HG02623 (cell line): ENCODE results near the gene ZNF462.

Source experiments
- ATAC-seq: cut with Tn5 transposase; IDR thresholded peaks from one replicate; pipeline ENCODE4 v1.9.1; 2021; ENCODE audit warnings: moderate library complexity; ENCODE audit not compliant: unreplicated experiment

The ZNF462 gene

DNA sequence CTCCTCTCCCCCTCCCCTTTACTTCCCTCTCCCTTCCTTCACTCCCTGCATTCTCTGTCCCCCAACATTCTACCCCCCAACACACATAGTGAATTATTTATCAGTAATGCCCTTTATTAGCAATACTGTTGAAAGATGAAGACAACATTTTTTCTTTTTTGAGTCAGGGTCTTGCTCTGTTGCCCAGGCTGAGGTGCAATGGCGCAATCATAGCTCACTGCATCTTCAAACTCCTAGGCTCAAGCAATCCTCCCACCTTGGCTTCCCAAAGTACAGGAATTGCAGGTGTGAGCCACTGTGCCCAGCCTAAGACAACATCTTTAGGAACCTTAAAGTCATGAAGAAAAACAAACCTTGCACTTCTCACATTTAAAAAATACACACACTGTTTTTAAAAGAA is 130.6 kb downstream of the ZNF462 start:
- no peak for ATAC-seq

DNA sequence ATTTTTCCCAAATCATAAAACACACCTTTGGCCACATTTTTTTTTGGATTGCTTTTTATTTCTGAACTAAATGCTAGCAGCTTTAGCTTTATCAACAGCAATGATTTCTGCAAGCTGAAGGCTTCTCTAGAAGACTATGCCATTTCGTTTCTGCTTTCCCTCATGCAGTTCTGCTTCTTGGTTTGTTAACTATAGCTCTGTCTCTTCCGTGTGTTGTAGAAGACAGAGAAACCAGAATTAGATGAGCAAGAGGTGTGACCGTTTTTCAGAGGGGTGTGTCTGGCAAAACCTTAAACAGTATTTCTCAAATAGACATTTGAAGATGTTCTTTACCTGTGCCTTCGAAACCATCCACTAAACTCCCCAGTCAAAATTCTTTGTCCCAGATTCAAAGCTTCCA is 131.5 kb downstream of the ZNF462 start:
- no peak for ATAC-seq

DNA sequence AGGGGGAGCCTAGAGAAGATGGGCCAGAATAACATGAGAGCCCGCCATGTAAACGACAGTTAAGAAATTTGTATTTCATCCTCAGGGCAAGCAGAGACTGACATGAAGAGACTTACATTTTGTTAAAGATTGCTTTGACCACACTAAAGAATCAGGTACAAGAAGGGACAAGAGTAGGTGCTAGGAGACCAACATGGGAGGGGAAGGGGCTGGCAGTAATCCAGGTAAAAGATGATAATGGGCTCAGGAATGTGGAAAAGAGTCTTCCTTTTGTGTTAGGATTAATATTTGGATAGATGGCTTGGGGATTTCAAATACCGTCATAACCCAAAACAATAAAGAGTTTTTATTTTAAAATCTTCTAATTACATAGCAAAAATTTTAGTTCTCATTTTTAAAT is 137.3 kb downstream of the ZNF462 start:
- no peak for ATAC-seq

DNA sequence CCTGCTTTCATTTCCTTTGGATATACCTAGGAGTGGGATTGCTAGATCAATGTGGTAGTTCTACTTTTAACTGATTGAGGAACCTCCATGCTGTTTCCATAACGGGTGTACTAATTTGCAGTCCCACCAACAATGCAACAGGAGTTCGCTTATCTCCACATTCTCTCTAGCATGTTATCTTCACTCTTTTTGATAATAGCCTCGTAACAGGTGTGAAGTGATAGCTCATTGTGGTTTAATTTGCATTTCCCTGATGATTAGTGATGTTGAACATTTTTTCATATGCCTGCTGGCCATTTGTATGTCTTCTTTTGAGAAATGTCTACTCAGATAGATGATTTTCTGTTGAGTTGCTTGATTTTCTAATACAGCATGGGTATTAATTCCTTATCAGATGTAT is 142.2 kb downstream of the ZNF462 start:
- ATAC-seq = no peak

DNA sequence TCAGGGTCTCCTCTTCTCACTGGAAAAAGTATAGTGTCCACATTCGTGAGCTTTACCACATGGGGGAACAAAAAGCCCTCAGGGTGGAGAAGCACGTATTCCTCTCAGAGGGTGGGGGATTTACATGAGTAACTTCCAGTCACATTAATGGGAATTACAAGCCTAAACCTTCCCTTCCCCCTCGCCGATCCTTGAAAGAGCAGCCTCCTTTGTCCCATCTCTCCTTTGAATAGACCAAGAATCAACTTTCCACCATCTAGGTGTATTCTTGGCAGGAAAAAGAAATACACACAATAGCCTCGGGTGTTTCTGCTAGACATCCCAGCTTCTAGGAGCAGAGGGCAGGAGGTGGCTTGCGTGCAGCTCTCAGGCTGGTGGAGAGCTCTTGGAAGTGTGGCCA is 144.4 kb downstream of the ZNF462 start:
- no peak for ATAC-seq

DNA sequence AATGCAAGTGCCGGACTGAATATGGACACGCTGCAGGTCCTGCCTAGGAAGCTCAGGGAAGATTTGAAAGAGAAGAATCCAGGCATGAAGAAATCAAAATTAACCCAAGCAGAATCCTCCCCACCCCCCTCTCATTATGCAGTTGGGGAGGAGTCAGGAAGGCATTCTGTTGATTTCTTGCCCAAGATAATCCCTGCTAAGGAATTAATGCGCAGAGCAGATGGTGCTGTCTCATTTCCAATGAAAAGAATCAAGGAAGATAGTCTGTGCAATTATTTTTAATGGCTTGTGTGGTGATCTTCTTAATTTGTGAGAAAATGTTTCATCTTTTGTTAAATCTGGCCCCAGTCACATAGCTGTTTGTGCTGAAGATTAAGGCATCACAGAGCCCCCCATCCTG is 145.0 kb downstream of the ZNF462 start:
- ATAC-seq = no peak

DNA sequence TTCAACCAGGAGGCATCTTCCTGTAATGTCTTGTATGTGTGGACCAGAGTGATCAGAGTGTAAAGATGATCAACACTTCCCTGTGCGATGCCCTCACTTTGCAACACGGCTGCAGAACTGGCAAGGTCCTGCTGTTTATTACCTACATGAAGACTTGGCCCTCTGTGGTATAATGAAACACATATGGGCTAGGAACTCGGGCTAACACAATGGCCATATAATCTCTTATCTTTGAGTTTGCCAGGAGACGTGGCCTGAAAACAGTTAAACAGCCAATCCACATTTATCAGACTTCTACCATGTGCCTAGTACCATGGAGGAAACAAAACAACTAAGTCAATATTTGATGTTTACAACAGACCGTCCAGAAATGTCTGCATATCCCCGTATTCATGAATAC is 145.5 kb downstream of the ZNF462 start:
- ATAC-seq = no peak

DNA sequence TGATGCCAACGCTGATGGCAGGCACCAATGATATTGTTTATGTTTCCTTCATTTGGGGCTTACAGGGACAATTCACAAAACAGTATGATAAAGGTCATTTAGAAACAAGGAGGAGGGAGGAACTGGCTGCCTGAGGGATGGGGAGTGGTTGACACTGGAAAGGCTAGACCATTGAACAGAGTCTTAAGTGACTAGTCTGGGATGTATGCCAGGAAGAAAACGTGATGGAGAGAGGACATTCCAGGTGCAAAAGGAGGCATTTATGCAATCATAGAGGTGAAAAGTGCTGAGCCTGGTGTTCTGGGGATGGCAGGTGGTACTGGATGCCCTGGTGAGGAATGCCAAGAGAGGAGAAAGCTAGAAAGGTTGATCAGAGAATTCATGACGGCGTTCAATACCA is 153.4 kb downstream of the ZNF462 start:
- no peak for ATAC-seq

DNA sequence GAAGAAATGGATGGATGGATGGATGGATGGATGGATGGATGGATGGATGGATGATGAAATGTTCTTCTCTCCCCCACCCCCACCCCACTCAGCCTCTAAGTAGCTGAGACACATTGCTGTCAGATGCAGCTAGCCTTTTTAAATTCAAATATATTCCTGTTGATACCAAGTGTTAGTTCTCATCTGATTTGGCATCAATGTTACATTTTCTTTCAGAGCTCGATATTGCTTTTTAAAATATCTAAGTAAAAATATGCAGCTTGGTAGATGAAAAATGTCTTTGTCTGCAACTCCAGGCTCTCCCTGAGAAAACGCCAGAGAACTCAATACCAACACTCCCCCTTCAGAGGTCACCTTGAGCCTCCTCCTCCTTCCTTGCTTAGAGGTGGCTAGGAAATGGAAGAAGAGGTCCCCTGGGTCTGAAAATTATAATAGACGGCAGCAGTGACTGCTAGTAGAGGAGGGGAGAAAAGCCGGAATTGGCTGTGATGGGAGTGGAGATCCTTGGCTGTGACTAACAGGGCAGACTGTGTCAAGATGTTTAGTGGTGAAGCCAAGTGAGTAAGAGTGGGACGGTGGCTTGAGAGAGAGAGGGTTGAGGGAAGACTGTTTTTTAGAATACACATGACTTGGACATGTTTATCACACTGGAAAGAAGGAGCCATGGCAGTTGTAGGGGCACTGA is 156.0 kb downstream of the ZNF462 start:
- no peak for ATAC-seq

DNA sequence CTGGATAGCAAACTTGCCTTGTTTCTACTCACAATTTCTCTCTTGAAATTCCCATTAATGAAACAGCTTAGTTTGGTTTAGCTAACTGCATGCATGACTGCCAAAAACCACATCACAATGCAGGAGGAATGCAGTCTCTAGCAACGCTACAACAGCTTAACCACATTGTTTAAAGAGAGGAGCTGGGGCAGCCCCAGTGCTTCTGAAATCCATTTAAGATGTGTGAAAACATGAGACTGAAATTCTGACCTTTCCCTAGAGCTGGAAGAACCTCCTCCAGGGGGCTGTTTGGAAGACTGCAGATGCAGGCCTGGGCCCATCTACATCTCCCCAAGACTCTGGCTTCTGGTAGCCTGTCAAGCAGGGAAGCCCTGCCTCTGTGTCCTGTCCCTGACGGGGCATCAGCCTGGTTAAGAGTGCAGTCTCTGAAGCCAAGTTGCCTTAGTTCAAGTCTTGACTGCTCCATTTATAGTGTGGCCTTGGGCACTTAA is 157.1 kb downstream of the ZNF462 start:
- ATAC-seq = no peak

DNA sequence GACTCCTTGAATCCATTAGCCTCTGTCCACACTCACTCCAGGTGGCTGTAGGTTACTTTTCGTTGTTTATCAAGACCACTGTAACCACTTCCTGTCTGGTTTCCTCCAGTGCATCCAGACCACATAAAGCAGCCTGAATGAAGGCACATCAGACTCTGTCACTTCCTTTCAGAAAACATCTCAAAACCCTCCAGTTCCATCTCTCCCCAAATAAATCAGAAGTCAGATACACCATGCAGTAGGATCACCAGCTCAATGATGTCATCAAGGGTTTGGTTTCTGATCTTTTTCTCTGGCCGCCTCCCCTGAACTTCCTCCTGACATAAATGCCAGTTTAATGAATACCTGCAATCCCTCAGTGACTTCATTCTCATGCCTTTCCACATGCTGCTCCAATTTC is 161.2 kb downstream of the ZNF462 start:
- peak; percentile 71 for ATAC-seq

DNA sequence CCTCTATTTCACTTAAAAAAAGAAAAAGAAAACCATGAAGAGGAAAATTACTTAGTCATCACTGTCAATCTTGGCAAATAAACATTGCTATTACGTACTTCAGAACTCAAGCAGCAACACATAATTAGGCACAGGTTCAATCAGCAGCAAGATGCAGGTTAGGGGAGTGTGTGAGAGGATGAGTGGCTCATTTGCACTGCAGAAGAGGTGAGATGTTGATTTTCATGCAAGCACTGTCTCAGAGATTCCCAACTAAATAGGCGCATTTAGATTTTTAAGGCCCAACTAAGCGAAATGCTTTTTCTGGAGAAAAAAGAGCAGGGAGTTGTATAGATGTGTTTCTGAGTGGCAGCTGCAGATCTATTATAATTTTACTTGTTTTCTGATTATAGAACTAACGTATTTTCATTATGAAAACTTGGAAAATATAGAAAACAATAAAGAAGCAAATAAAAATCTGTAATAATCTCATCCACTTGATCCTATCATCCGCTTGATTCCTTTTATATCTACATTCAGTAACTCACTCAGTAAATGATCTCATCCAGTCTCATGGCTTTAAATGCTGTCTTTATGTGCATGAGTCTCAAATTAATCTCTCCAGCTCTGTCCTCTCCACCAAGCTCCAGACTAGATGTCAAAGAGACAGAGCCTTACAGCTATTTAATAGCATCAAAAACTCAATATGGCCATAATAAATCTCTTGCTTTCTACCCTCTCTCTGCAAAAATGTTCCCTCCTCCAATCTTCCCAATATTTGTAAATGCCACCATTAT is 162.5 kb downstream of the ZNF462 start:
- no peak for ATAC-seq

DNA sequence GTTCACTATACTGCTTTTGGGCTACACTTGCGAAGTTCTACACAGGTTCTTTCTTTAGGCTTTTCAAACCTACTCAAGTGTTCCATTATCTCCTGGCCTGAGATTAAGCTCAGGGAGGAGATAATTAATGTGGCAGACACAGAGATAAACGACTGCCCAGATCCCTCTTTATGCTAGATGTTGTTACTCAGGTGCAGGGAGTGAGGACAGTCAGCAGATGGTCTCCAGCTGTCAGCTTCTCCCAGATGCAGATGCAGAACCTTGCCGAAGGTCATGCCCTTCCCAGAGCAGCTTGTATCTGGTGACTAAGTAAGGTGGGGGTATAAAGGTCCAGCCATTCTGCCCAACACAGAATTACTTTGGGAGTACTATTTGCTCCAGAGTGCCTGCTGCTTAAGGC is 166.2 kb downstream of the ZNF462 start:
- ATAC-seq = no peak

DNA sequence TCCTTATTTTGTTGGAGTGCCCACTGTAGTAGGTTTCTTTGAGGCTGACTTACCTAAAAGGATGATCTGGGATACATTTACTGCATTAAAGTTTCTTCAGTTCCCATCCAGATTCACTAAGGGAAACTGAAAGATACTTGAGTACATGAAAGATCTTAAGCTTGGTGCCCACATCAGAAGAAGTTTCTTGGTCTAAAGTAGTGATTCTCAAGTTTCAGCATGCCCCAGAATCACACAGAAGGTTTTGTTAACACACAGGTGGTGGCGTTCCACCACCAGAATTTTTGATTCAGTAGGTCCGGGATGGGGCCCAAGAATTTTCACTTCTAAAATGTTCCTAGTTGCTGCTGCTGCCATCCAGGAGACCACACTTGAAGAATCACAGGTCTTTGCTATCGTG is 171.0 kb downstream of the ZNF462 start:
- ATAC-seq = no peak

DNA sequence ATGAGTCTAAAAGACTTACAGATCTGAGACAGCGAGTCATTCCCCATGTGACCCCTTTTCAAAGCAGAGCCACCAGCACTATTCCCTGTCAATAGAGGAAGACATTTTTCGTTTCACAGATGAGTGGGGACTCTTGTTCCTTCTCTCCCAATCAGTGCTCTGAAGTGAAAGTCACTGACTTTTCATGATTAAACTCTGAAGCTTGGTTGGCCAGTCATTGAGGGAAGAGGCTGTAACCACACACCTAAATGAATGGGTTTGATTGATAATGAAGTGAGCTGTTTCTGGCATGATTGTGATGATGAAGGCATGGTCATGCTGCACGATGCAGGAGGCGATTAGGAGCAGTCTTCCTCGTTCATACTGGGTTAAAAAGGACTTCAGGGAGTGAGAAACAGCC is 171.9 kb downstream of the ZNF462 start:
- ATAC-seq = no peak

DNA sequence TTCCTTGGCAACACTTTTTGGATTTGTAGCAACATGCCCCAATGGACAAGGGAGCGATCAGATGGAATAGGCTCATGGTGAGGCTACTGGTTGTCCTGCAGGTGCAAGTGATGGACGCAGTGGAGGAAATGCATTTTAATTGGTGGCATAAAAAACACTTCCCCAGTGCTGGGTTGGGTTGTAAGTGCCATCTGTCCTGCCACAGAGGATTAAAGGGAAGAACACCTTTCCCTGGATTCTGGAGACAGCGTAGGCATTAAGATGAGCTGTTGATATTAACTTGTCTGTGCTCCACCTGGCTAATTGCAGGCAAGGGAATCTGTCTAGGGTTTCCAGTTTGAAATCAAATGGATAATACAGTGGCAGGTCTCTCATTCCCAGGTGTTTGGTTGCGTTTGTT is 173.4 kb downstream of the ZNF462 start:
- no peak for ATAC-seq

DNA sequence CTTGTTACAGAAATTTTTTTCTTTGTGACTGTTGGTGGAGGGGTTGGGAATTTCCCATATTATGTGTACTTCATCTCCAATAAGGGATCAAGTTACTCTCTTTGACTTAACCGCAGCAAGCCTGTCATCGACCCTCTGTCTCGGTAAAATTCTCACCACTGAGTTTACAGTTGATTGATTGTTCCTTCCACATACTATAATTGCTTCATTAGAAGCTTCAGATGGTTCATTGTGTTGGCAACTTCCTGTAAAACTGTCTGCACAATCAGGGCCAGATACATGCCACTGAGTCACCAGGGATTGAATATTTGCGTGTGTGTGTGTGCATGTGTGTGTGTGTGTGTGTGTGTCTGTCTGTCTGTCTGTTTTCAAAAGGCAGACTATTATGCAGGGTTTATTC is 176.6 kb downstream of the ZNF462 start:
- ATAC-seq = no peak

DNA sequence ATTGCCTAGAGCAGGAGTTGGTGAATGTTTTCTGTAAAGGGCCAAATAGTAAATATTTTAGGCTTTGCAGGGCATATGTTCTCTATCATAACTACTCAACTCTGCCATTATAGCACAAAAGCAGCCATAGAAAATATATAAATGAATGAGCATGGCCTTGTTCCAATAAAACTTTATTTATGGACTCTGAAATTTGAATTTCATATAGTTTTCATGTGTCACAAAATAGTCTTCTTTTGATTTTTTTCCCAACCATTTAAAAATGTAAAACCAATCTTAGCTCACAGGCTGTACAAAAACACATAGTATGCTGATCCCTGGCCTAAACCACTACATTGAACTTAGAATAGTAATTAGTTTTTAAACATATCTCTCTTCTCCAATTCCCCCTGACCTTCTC is 179.6 kb downstream of the ZNF462 start:
- no peak for ATAC-seq

DNA sequence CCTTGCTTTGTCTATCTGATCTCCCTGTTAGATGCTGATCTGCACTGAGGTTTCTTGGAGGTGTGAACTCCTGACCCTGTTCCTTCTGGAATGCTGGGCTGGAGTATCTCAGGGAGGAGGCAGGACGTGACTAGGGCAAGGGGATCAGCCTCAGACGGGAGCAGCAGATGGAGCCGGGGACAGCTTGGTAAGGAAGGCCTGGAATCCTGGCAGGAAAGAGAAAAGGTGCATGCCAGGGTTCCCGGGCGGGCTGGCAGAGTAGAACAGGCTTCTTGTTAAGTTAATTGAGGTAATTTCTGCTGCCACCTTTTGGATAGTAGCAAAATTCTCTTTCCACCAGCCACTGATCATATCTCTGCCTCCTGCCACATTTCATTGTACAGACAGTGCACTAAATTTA is 180.9 kb downstream of the ZNF462 start:
- ATAC-seq = no peak

DNA sequence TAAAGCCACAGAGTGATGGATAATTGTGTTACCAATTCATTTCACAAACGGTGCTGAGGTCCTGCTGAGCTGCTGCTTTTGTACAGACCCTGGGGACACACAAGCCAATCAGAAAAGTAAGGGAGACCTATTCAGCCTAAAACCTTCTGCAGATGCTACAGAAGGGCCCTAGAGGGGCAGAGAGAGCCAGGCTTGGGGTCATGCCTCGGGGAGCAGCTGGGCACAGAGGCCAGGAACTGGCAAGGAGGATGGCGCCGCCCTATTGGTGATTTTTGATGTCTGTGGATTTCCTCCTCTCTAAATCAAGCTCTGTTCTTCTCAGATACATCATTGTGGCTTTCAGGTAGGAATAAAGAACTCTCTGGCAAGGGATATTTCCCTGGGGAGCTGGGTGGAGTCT is 181.9 kb downstream of the ZNF462 start:
- no peak for ATAC-seq

DNA sequence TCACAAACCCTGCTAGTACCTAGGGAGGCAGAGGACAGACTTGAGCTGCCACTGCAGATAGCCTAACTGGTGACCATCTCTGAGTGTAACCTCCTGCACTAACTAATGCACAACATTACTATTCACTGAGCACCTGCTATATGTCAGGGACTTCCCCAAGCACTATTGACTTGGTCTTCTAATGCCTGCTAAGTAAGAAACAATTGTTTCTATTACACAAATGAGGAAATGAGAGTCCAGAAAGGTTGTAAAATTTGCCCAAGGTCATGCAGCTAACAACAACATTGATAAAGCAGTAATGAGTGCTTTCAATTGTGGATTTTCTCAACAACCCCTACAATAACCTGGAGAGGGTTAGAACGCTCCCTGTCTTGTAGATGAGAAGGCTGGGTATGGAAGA is 183.7 kb downstream of the ZNF462 start:
- ATAC-seq = peak; percentile 91

DNA sequence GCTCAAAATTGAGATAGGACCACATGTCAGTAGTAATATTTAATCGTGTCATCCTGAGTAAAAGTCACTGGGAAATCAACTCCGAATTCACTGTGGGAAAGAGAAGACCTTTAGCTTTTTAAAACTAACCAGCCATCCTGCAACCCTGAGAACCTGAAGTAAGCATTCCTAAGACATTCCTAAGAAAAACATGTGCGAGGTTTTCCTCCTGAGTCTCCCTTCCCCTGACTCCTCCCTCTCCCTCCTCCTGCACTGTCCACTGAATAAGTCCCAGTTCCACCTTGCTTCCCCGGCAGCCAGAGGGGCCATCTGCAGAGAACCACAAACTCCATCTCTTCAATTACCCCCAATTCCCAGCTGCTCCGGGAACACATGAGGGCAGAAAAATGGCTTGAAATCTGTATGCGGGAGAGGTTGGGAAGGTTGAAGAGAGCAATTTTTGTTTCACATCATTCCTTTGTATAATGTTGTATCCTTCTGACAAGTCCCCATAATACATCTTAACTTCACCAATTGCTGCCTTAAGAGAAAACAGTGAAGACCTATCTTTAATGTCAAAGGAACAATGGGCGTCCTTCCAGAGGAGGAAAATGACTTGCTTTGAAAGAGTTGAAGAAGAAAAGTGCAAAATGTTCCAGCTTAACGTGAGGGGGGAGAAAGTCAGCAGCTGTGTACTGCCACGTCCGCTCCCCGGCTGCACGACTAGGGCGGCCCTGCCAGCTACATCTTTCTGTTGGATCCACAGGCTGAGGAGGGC is 186.3 kb downstream of the ZNF462 start:
- no peak for ATAC-seq
